ENCODE measurements around the gene MAP3K20. TPM values are rescaled to one million over a fixed set of nuclear protein-coding genes. Genes with fewer than 3 reads are reported as not detected.
"Not testable (repeated sequence)": the region's sequence is repeated elsewhere in the genome, so short reads cannot be mapped to it uniquely, and the experiment has no call there.

Gene MAP3K20
- total RNA-seq, 2 donors from 2014 or later, result 138 to 167 TPM

DNA sequence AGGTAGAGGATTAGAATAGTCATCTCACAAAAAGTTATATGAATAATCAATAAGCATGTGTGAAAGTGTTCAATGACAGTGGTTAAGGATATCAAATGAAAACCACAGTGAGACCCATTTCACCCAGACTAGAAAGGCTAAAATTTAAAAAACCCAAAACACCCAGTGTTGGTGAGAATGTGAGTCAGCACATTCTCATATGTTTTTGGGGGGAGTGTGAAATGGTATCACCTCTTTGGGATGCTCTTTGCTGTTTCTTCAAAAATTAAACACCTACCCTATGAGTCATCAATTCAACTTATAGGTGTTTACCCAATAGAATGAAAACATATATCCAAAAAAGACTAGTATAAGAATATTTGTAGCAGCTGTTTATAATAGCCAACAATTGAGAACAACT lies 69.8 kb downstream of the MAP3K20 start:
- intact Hi-C loops (cut with DNase I), result no loop called here

GRCh38 chr2:173146590-173146989 lies 70.9 kb downstream of the MAP3K20 start:
- DNase-seq (ENCODE audit: low spot score), result no peak
- intact Hi-C loops (cut with DNase I), result no loop called here

More for the DNA sequence above, 69.8 kb downstream of the MAP3K20 start:
- DNase-seq (ENCODE audit: low spot score), result no peak

DNA sequence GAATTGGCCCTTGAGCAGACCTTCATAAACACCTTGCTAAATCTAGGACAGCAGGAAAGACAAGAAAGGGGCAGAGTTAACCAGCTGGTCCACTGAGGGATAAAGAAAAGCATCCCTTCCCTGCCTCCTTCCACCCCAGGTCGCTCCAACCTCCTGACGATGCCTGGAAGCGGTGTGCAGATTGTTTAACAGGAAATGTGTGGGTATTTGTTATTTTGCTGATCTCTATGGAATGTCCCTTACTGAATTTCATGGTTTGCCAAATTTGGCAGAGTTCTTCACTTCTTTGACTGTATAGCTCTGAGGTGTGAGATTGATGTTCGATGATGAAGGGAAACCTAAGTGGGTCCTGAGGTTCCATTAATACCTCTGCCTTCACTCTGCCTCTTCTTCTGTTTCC lies 72.9 kb downstream of the MAP3K20 start:
- DNase-seq (ENCODE audit: low spot score), result no peak
- intact Hi-C loops (cut with DNase I), result no loop called here

DNA sequence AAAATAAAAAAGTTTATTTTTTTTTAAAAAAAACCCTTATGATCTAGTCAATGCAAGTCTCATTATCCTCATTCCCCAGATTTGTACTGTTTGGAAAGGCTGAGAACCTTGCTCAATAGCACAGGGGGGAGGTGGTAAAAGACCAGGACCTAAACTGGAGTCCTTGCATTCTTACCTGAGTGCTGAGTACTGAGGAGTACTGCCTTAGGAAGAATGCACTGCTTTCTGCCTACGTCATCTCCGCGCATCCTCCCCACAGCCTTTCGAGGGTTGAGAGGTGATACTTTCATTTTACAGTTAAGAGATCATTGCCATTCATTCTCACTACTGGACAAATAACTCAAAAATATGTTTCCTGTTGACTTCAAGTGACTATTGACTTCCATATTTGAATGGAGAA lies 73.8 kb downstream of the MAP3K20 start:
- DNase-seq (ENCODE audit: low spot score), result no peak
- intact Hi-C loops (cut with DNase I), result no loop called here

DNA sequence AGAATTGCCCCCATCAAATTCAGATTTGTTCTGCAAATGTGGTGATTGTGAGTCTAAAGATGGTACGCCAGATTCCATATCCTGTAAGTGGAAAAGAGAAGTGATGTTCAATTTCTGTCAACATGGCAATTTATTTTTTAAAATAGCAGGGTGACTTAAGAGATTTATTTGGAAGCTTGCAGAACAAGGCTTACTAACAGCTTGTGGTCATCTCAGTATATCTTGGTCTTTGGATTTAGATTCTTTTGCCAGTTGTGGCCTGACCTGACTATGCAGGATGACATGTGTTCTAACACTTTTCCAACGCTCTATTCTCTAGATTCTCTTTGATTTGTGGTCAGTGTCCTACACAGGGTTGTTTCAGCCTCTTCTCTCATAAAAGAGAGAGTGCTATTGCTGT lies 74.4 kb downstream of the MAP3K20 start:
- intact Hi-C loops (cut with DNase I), result no loop called here
- DNase-seq (ENCODE audit: low spot score), result no peak

- DNase-seq (ENCODE audit: low spot score), result no peak
- intact Hi-C loops (cut with DNase I), result no loop called here
Observed at GRCh38 chr2:173150963-173151362, 75.3 kb downstream of the MAP3K20 start.

- intact Hi-C loops (cut with DNase I), result no loop called here
- DNase-seq (ENCODE audit: low spot score), result no peak
Observed at GRCh38 chr2:173151671-173152401, 76.2 kb downstream of the MAP3K20 start.

- intact Hi-C loops (cut with DNase I), result no loop called here
- no peak for DNase-seq (ENCODE audit: low spot score)
Observed at GRCh38 chr2:173153301-173153885, 77.7 kb downstream of the MAP3K20 start.

DNA sequence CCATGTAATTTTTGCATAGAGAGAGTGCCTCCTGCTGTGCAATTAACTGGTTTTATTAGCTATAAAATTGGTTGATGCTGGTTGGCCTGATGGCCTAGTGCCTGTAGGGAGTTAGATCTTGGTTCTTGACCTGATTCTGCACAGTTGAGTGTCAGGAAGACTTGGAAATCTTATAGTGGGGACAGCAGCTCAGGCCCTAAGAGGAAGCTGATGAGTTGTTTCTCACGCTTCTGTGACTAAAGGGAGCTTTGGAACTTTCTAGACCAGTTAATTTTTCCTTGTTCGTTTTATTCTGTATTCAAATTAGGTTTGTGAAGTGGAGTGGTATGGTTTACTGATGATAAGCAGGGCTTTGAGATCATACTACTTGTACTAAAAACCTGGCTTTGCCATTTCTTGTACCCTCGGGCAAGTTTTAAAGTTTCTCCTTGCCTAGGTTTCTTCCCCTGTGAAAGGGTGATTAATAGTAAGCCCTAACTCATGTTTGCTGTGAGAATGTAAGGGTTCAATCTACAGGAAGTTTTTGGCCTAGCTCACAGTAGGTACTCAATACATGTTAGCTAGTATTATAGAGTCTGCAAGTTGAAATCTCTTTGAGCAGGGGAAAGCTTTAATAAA lies 82.1 kb downstream of the MAP3K20 start:
- intact Hi-C loops (cut with DNase I), result no loop called here
- DNase-seq (ENCODE audit: low spot score), result no peak

GRCh38 chr2:173159791-173160463 lies 84.3 kb downstream of the MAP3K20 start:
- DNase-seq (ENCODE audit: low spot score), result peak; percentile 96
- intact Hi-C loops (cut with DNase I), result no loop called here

DNA sequence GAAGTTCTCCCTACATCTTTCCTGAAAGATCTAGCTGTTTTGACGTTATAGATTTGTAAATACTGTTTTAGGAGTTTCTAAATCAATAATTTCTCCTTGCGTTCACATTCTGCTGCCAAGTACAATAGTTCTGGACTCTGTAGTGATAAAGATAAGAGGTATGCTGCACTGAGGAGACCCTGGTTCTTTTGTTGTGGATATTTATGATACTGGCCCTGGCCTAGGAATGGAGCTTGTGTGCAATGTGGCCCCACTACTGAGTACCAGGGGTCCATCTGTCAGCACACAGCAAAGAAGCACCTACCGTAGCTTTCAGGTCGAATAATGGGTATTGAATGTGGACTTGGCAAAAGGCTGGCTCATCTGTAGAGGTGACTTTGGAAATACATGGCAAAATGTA lies 85.0 kb downstream of the MAP3K20 start:
- intact Hi-C loops (cut with DNase I), result no loop called here

DNA sequence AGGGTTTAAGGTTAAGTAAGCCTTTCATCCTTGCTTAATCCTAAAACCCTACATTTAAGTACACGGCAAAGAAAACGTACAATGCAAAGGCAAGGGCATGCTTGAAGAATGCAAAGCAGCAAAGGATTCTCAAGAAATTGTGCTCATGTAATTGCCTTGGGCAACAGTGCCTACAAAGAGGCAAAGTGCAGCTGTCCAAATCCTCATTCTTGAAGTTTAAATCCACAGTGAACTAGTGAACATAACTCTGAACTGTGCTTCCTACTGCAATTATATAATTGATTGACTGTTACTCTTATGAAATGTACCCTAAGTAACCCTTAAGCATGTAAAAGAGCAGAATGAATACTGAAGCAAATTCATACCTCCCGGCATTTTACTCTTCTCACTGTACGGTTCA lies 85.4 kb downstream of the MAP3K20 start:
- DNase-seq (ENCODE audit: low spot score), result no peak
- intact Hi-C loops (cut with DNase I), result no loop called here

More for the DNA sequence above, 85.0 kb downstream of the MAP3K20 start:
- DNase-seq (ENCODE audit: low spot score), result no peak

GRCh38 chr2:173161507-173161906 lies 85.9 kb downstream of the MAP3K20 start:
- no peak for DNase-seq (ENCODE audit: low spot score)
- intact Hi-C loops (cut with DNase I), result no loop called here

DNA sequence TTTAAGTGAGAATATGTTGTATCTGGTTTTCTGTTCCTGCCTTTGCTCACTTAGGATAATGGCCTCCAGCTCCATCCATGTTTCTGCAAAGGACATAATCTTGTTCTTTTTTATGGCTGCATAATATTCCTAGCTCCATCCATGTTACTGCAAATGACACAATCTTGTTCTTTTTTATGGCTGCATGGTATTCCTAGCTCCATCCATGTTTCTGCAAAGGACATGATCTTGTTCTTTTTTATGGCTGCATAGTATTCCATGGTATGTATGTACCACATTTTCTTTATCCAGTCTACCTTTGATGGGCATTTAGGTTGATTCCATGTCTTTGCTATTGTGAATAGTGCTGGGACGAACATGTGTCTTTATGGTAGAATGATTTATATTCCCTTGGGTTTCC lies 87.7 kb downstream of the MAP3K20 start:
- DNase-seq (ENCODE audit: low spot score); intact Hi-C loops (cut with DNase I): not testable (repeated sequence)

GRCh38 chr2:173164396-173164795 lies 88.8 kb downstream of the MAP3K20 start:
- intact Hi-C loops (cut with DNase I), result no loop called here

GRCh38 chr2:173165443-173166238 lies 90.0 kb downstream of the MAP3K20 start:
- intact Hi-C loops (cut with DNase I), result no loop called here
- DNase-seq (ENCODE audit: low spot score), result no peak

More at GRCh38 chr2:173164396-173164795, 88.8 kb downstream of the MAP3K20 start:
- no peak for DNase-seq (ENCODE audit: low spot score)

DNA sequence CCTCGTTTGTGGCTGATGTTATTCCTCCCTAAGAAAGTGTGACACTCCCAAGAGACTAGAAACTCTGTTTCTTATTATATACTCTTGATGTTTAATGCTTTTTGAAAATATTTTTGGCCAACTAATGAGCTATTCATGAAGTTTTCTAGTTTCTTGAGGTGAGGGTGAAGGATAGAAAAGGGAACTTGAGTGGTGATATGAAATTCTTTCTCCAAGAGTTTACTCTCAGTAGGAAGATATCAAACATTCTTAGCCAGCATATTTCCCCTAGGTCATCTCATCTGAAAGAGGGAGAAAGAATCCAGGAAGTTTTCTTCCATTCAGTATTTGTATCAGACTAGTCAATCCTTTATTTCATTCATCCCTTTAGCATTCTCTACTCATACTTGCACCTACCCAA lies 95.7 kb downstream of the MAP3K20 start:
- intact Hi-C loops (cut with DNase I), result no loop called here
- DNase-seq (ENCODE audit: low spot score), result no peak

- intact Hi-C loops (cut with DNase I), result loop anchor here in 1 of 2 donors (1.0 kb wide), 1 partner anchor 40 kb away; no protein-coding TSS in a partner anchor
- no peak for DNase-seq (ENCODE audit: low spot score)
Observed at GRCh38 chr2:173171924-173172643, 96.4 kb downstream of the MAP3K20 start.

DNA sequence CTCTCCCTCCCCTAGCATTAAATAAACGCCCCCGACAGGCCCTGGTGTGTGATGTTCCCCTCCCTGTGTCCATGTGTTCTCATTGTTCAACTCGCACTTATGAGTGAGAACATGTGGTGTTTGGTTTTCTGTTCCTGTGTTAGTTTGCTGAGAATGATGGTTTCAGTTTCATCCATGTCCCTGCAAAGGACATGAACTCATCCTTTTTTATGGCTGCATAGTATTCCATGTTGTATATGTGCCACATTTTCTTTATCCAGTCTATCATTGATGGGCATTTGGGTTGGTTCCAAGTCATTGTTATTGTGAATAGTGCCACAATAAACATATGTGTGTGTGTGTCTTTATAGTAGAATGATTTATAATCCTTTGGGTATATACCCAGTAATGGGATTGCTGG lies 98.7 kb downstream of the MAP3K20 start:
- DNase-seq (ENCODE audit: low spot score); intact Hi-C loops (cut with DNase I): not testable (repeated sequence)

Measured in posterior vena cava (tissue), 2 donors.